Measurements from ENCODE around the gene C2CD4D. TPM values are rescaled to one million over a fixed set of nuclear protein-coding genes. Genes with fewer than 3 reads are reported as not detected.

C2CD4D gene
- total RNA-seq, 1 experiment from 2014 or later = 0.79 TPM

- Mint-ChIP-seq H3K27ac (peak within 1 kb of the TSS in 1 of 3 experiments; percentile 95; a peak in 1 of 7 replicates), H3K4me3 (no peak within 1 kb of the TSS), H3K36me3 (ENCODE audit: insufficient read depth in 1 of 3, low read depth in 3 of 3) (no peaks in the 10 kb centered on the region), H3K9me3 (no peaks in the 10 kb centered on the region), H3K27me3 (ENCODE audit: low read depth) (peaks cover 8% of the 10 kb centered on the region), H3K4me1 (peaks cover 10 to 14% of the 10 kb centered on the region in 2 experiments)
- WGBS (ENCODE audit: extremely low coverage, insufficient read length, low lambda C conversion rate) = no CpG with 5 or more reads among the region's 12 CpGs
- Histone ChIP-seq H3K4ac (ENCODE audit: low read depth, low read length) (no peak within 1 kb of the TSS), H3K23ac (ENCODE audit: insufficient read length, low read depth, low read length) (no peak within 1 kb of the TSS), H4K20me1 (ENCODE audit: control insufficient read depth, insufficient read depth, insufficient read length) (no peaks in the 10 kb centered on the region), H2AFZ (ENCODE audit: low read length) (no peak within 1 kb of the TSS), H3K27ac (ENCODE audit: insufficient read length, low read depth, low read length) (no peak within 1 kb of the TSS), H4K8ac (replicated peaks; ENCODE audit: insufficient read length, low read depth, low read length) (no peak within 1 kb of the TSS), H2AK5ac (ENCODE audit: insufficient read length, low read length) (no peak within 1 kb of the TSS), H2BK15ac (ENCODE audit: low read depth, low read length) (no peak within 1 kb of the TSS), H3K18ac (ENCODE audit: insufficient read length, low read depth, low read length) (no peak within 1 kb of the TSS), H4K5ac (ENCODE audit: insufficient read length, low read depth, low read length) (no peak within 1 kb of the TSS), H3K9me3 (ENCODE audit: control insufficient read depth, low read depth, low read length) (no peaks in the 10 kb centered on the region), H2BK120ac (ENCODE audit: low read depth, low read length, poor library complexity, severe bottlenecking) (no peak within 1 kb of the TSS), H3K4me1 (ENCODE audit: insufficient read depth, low read length) (no peaks in the 10 kb centered on the region; the same call in 1 of the 2 replicates), H3K79me1 (ENCODE audit: insufficient read depth, low read depth, low read length, poor library complexity, severe bottlenecking) (no peaks in the 10 kb centered on the region), H3K27me3 (ENCODE audit: insufficient read depth, low read length) (0 out of 2 replicates have a peak, but pooled peaks cover 2% of the 10 kb centered on the region), H4K91ac (ENCODE audit: insufficient read length, low read depth, low read length) (no peak within 1 kb of the TSS), H3K9ac (ENCODE audit: extremely low read depth, insufficient read length, low read length) (no peak within 1 kb of the TSS), H3K56ac (ENCODE audit: insufficient read length, low read depth, low read length) (no peak within 1 kb of the TSS), H2BK20ac (ENCODE audit: low read depth, low read length, poor library complexity, severe bottlenecking) (no peak within 1 kb of the TSS), H3K4me2 (ENCODE audit: insufficient read depth, insufficient read length, low read length) (no peak within 1 kb of the TSS), H2BK12ac (ENCODE audit: insufficient read length, low read depth, low read length) (no peak within 1 kb of the TSS), H3T11ph (ENCODE audit: low read length) (no peak within 1 kb of the TSS), H2BK5ac (ENCODE audit: insufficient read length, low read length) (no peak within 1 kb of the TSS), H3K14ac (ENCODE audit: insufficient read depth, low read length) (no peak within 1 kb of the TSS), H3K23me2 (ENCODE audit: insufficient read length, low read depth, low read length, poor library complexity, severe bottlenecking) (no peaks in the 10 kb centered on the region), H3K79me2 (ENCODE audit: insufficient read depth, low read length) (no peaks in the 10 kb centered on the region)
- no peak for TF ChIP-seq CTCF (conservative IDR thresholded peaks at IDR 0.05)
- no peak for DNase-seq
Observed at GRCh38 chr1:151805066-151805820, 34.4 kb downstream of the C2CD4D start, which contains the start of gene LINGO4. LINGO4 (minus strand) TSS chr1:151805419; CDS start chr1:151802704, 2,715 bp downstream.

Data from H9 (cell line).